Keratinocyte (primary cell): ENCODE results near the gene SLC49A4. TPM values are rescaled to one million over a fixed set of nuclear protein-coding genes. Genes with fewer than 3 reads are reported as not detected.

Source experiments
- DNase-seq: peaks from one replicate; pipeline ENCODE4 v3.0.0-alpha.2; 2011; ENCODE audit warnings: low read depth, missing footprints, low spot score
- FAIRE-seq: peaks from 2 replicates; lab custom pipeline; 2011; peaks lifted over from hg19 to GRCh38; lab: Jason Lieb, UNC
- H2AFZ ChIP-seq: 2 replicates; pipeline ENCODE4 v1.6.0; 2012; ENCODE audit warnings: low read length, control low read depth, inconsistent platforms; ENCODE audit not compliant: control insufficient read depth
- H3K27ac ChIP-seq: 2 replicates; pipeline ENCODE4 v1.5.1; 2011; ENCODE audit warnings: low read length; ENCODE audit not compliant: control insufficient read depth, insufficient read depth
- H3K27me3 ChIP-seq: 3 replicates; pipeline ENCODE4 v1.6.0; 2011; ENCODE audit warnings: low read length; ENCODE audit not compliant: control insufficient read depth, insufficient read depth; ENCODE audit errors: extremely low read depth
- H3K36me3 ChIP-seq, 2 experiments: 2 replicates in 1 of 2; 3 replicates in 1 of 2; pipeline ENCODE4 v1.5.1; 2011; ENCODE audit warnings: low read length in 2 of 2, mild to moderate bottlenecking in 1 of 2; ENCODE audit not compliant: control insufficient read depth in 2 of 2, insufficient read depth in 2 of 2; ENCODE audit errors: extremely low read depth in 1 of 2
- H3K4me1 ChIP-seq: 3 replicates; pipeline ENCODE4 v1.5.1; 2011; ENCODE audit warnings: low read length; ENCODE audit not compliant: control insufficient read depth, insufficient read depth; ENCODE audit errors: extremely low read depth
- H3K4me2 ChIP-seq: 3 replicates; pipeline ENCODE4 v1.6.0; 2011; ENCODE audit warnings: low read depth, low read length; ENCODE audit not compliant: control insufficient read depth, insufficient read depth; ENCODE audit errors: extremely low read depth
- H3K4me3 ChIP-seq, 3 experiments: fragments of 200-600 bp in 1 of 3; sonication (generic) in 1 of 3; 2 replicates in 2 of 3; 3 replicates in 1 of 3; pipeline ENCODE4 v1.5.1; 2011 to 2016; ENCODE audit warnings: low read length in 3 of 3, mild to moderate bottlenecking in 3 of 3, control low read depth in 2 of 3, inconsistent platforms in 1 of 3, low read depth in 1 of 3, mixed read lengths in 1 of 3, mixed run types in 1 of 3, moderate library complexity in 1 of 3; ENCODE audit not compliant: control insufficient read depth in 2 of 3, insufficient read depth in 2 of 3; ENCODE audit errors: extremely low read depth in 1 of 3
- H3K79me2 ChIP-seq: 2 replicates; pipeline ENCODE4 v1.6.0; 2012; ENCODE audit warnings: low read length; ENCODE audit not compliant: control insufficient read depth, insufficient read depth
- H3K9ac ChIP-seq: 3 replicates; pipeline ENCODE4 v1.6.0; 2011; ENCODE audit warnings: low read length; ENCODE audit not compliant: control insufficient read depth, insufficient read depth; ENCODE audit errors: extremely low read depth
- H3K9me1 ChIP-seq: 3 replicates; pipeline ENCODE4 v1.6.0; 2011; ENCODE audit warnings: low read length; ENCODE audit not compliant: control insufficient read depth, insufficient read depth; ENCODE audit errors: extremely low read depth
- H3K9me3 ChIP-seq: 2 replicates; pipeline ENCODE4 v1.5.1; 2012; ENCODE audit warnings: low read depth, low read length; ENCODE audit not compliant: control insufficient read depth
- H4K20me1 ChIP-seq: 3 replicates; pipeline ENCODE4 v1.6.0; 2011; ENCODE audit warnings: low read length; ENCODE audit not compliant: control insufficient read depth, insufficient read depth; ENCODE audit errors: extremely low read depth
- EZH2 ChIP-seq: IDR thresholded peaks from one replicate; pipeline ENCODE4 v1.6.1; 2012; ENCODE audit warnings: inconsistent platforms, mild to moderate bottlenecking, low read length, moderate library complexity
- dilution Hi-C: fragments of 300-500 bp; cut with MboI; formaldehyde crosslinking; loops from one replicate; pipeline ENCODE4 v1.7.0; 2020; ENCODE audit warnings: low sequenced_read_pairs; ENCODE audit not compliant: extremely low pct_ligation_motif_present
- polyA plus RNA-seq, 5 experiments: library from polyadenylated mRNA; depleted of rRNA in 3 of 5; stranded (reverse) in 3 of 5; stranded (forward) in 1 of 5; unstranded in 1 of 5; fragments of >200 nt; gene quantifications; 1 replicate in 1 of 5; 2 replicates in 3 of 5; 3 replicates in 1 of 5; pipeline versions ENCODE4 v1.2.1 to v1.2.3, GENCODE V29; 2011 to 2012; ENCODE audit warnings: missing spikeins in 2 of 5, low read depth in 1 of 5, low replicate concordance in 1 of 5
- TF ChIP-seq, protein P1 (sequence below), 3 experiments: IDR thresholded peaks in 1 of 3; conservative IDR thresholded peaks in 1 of 3; optimal IDR thresholded peaks in 1 of 3; 2 replicates in 2 of 3; 3 replicates in 1 of 3; pipeline versions ENCODE3 to v1.5.1; 2011; ENCODE audit warnings: low read length in 3 of 3, mild to moderate bottlenecking in 3 of 3, moderate library complexity in 2 of 3, control low read depth in 1 of 3, inconsistent platforms in 1 of 3; ENCODE audit not compliant: insufficient read depth in 2 of 3; ENCODE audit errors: extremely low read depth in 1 of 3

Gene SLC49A4
- polyA plus RNA-seq, 1 donor (not counting 4 experiments of a cell fraction or from before 2014, with no cell fraction given): 18.2 TPM

DNA sequence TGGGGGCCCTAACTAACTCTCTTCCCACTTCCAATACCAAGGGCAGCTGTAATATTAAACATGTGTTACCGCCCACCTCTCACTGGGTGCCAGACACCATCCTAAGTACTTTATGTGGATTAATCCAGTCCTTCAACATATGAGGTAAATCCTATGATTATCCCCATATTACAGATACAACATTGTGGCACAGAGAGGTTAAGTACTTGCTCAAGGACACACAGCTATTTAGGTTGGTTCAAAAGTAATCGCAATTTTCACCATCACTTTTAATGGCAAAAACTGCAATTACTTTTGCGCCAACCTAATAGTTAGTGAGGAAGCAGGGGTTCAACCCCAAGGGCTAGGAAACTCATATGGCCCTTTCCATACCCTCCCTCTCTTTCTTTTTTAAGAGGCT is 131.9 kb downstream of the SLC49A4 start:
- no peaks in the 10 kb centered on the region for H3K9me1 ChIP-seq
- H3K79me2 ChIP-seq: no peaks in the 10 kb centered on the region
- H4K20me1 ChIP-seq: no peaks in the 10 kb centered on the region
- no peaks in the 10 kb centered on the region for H3K36me3 ChIP-seq
- dilution Hi-C loops: no loop called here
- H3K9me3 ChIP-seq: no peaks in the 10 kb centered on the region
- no peak overlapping the region for H3K4me3 ChIP-seq
- no peak for DNase-seq
- TF ChIP-seq, protein P1, sequence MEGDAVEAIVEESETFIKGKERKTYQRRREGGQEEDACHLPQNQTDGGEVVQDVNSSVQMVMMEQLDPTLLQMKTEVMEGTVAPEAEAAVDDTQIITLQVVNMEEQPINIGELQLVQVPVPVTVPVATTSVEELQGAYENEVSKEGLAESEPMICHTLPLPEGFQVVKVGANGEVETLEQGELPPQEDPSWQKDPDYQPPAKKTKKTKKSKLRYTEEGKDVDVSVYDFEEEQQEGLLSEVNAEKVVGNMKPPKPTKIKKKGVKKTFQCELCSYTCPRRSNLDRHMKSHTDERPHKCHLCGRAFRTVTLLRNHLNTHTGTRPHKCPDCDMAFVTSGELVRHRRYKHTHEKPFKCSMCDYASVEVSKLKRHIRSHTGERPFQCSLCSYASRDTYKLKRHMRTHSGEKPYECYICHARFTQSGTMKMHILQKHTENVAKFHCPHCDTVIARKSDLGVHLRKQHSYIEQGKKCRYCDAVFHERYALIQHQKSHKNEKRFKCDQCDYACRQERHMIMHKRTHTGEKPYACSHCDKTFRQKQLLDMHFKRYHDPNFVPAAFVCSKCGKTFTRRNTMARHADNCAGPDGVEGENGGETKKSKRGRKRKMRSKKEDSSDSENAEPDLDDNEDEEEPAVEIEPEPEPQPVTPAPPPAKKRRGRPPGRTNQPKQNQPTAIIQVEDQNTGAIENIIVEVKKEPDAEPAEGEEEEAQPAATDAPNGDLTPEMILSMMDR (optimal IDR thresholded peaks at IDR 0.05 in 1 of 3, IDR thresholded peaks at IDR 0.05 in 1 of 3, conservative IDR thresholded peaks at IDR 0.05 in 1 of 3; ENCODE audit: extremely low read depth in 1 of 3, insufficient read depth in 2 of 3, low read length in 3 of 3): no peak
- no peak for TF ChIP-seq EZH2
- no peak overlapping the region for H2AFZ ChIP-seq
- H3K27me3 ChIP-seq: peaks cover 17% of the 10 kb centered on the region
- no peak for FAIRE-seq
- H3K27ac ChIP-seq: no peak overlapping the region
- H3K4me1 ChIP-seq: peaks cover 29% of the 10 kb centered on the region
- no peak overlapping the region for H3K4me2 ChIP-seq
- no peak overlapping the region for H3K9ac ChIP-seq

GRCh38 chr3:122927726-122928125 is 132.9 kb downstream of the SLC49A4 start:
- no peak for TF ChIP-seq EZH2
- TF ChIP-seq, protein P1 (optimal IDR thresholded peaks at IDR 0.05 in 1 of 3, IDR thresholded peaks at IDR 0.05 in 1 of 3, conservative IDR thresholded peaks at IDR 0.05 in 1 of 3; ENCODE audit: extremely low read depth in 1 of 3, insufficient read depth in 2 of 3, low read length in 3 of 3): no peak
- no peak overlapping the region for H3K4me2 ChIP-seq
- no peaks in the 10 kb centered on the region for H3K9me3 ChIP-seq
- no peak overlapping the region for H3K4me3 ChIP-seq
- DNase-seq: no peak
- dilution Hi-C loops: no loop called here
- H4K20me1 ChIP-seq: no peaks in the 10 kb centered on the region
- no peak for FAIRE-seq
- peaks cover 8% of the 10 kb centered on the region for H3K27me3 ChIP-seq
- no peak overlapping the region for H2AFZ ChIP-seq
- H3K79me2 ChIP-seq: no peaks in the 10 kb centered on the region
- peaks cover 35% of the 10 kb centered on the region for H3K4me1 ChIP-seq
- H3K9ac ChIP-seq: no peak overlapping the region
- no peaks in the 10 kb centered on the region for H3K9me1 ChIP-seq
- no peak overlapping the region for H3K27ac ChIP-seq
- H3K36me3 ChIP-seq: no peaks in the 10 kb centered on the region
